ENCODE results near the gene MAP3K19. TPM values are rescaled to one million over a fixed set of nuclear protein-coding genes. Genes with fewer than 3 reads are reported as not detected.
A peak's percentile ranks its signal among the peaks of the same experiment; 100 is the strongest.

Gene MAP3K19
- total and polyA plus RNA-seq, 11 donors, result not detected

DNA sequence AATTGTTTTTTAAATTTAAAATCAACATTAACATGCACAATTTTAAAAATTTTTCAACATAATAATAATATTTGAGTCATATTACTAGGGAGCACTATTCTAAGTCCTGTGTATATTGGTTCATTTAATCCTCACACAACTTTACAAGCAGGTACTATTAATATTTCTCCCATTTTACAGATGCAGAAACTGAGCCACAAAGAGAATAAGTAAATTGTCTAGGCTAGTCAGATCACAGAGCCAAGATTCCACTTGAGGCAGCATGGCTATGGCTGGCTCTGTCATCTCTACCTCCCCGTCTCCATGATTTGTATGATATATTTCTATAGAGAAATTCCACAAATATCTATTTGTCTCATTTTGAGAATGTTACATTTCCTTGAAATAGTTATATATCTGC is 113.5 kb downstream of the MAP3K19 start:
- H3K27me3 ChIP-seq, result no peaks in the 10 kb centered on the region
- no peak for ATAC-seq
- H3K36me3 ChIP-seq, result peaks cover 0 to 35% (median 24%) of the 10 kb centered on the region in 9 donors
- no peaks in the 10 kb centered on the region for H3K9me3 ChIP-seq
- H3K4me1 ChIP-seq, result peaks cover 7 to 71% (median 48%) of the 10 kb centered on the region in 12 donors
- WGBS, 4 donors, result 91 to 100% (median 94%) methylated on average over 1 of the region's 1 CpG
- DNase-seq, result no peak
- intact Hi-C loops (cut with DNase I), result no loop called here
- no peak overlapping the region for H3K27ac ChIP-seq
- H3K4me3 ChIP-seq, result no peak overlapping the region
- TF ChIP-seq, protein P1, sequence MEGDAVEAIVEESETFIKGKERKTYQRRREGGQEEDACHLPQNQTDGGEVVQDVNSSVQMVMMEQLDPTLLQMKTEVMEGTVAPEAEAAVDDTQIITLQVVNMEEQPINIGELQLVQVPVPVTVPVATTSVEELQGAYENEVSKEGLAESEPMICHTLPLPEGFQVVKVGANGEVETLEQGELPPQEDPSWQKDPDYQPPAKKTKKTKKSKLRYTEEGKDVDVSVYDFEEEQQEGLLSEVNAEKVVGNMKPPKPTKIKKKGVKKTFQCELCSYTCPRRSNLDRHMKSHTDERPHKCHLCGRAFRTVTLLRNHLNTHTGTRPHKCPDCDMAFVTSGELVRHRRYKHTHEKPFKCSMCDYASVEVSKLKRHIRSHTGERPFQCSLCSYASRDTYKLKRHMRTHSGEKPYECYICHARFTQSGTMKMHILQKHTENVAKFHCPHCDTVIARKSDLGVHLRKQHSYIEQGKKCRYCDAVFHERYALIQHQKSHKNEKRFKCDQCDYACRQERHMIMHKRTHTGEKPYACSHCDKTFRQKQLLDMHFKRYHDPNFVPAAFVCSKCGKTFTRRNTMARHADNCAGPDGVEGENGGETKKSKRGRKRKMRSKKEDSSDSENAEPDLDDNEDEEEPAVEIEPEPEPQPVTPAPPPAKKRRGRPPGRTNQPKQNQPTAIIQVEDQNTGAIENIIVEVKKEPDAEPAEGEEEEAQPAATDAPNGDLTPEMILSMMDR (IDR thresholded peaks at IDR 0.05), result no peak
- no peak for TF ChIP-seq POLR2A (IDR thresholded peaks at IDR 0.05)

DNA sequence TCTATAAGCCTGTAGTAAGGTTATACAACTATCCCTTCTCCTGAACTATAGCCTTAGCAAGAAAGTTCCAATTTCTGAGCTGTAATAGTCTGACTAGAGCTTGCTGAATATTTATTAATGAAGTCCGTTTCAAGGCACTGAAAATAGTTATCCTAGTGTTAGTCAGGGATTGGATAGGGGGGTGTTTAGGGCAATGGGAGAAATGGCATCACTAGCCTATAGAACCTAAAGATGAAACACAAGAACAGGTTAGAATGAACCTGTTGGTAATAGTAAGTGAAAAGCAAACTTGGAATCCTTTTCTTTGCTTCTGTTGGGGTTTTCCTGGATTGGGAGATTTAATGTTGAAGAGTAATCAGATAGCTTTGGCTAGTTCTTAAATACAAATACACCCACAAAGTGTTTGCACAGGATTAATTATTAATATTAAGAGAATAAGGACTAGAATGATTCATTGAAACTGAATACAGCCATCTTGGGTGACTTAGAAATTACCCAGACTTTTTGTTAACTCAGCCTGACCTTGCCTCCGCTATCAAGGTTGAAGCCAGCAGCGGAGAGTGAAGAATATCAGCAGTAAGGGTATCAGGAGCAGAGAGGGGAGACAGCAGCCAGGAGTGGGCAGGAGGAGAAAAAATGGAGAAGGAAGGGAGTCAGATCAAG is 114.3 kb downstream of the MAP3K19 start:
- Histone ChIP-seq H3K4me1 (peaks cover 7 to 73% (median 49%) of the 10 kb centered on the region in 12 donors), H3K36me3 (peaks cover 0 to 27% (median 17%) of the 10 kb centered on the region in 9 donors), H3K27ac (no peak overlapping the region), H3K9me3 (no peaks in the 10 kb centered on the region), H3K4me3 (no peak overlapping the region), H3K27me3 (no peaks in the 10 kb centered on the region)
- no peak for TF ChIP-seq POLR2A (IDR thresholded peaks at IDR 0.05)
- TF ChIP-seq, protein P1 (IDR thresholded peaks at IDR 0.05), result no peak
- DNase-seq, result no peak
- 69 to 75% (median 72%) methylated on average over 3 of the region's 3 CpGs for WGBS, 4 donors
- intact Hi-C loops (cut with DNase I), result no loop called here
- ATAC-seq, result no peak

DNA sequence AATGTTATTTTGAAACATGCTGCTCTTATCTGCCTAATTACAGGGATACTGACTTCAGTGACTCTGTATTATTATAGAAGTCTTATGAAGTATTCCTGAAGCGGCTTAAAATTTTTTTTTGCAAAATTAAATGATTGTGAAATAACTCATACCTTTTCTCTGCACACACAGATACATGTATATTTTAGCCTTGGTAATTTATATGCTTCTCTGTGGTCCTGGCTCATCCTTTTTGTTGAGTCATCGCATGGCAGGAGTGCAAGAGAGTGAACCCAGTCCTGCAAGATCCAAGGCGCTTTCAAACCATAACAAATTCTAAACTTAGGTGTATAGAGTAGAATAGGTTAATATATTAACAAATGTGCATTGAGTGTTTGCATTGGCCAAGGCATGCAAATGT is 120.1 kb downstream of the MAP3K19 start:
- Histone ChIP-seq H3K36me3 (peaks cover 0 to 28% (median 6%) of the 10 kb centered on the region in 9 donors), H3K27me3 (no peaks in the 10 kb centered on the region), H3K9me3 (no peaks in the 10 kb centered on the region), H3K4me1 (peaks cover 3 to 81% (median 56%) of the 10 kb centered on the region in 12 donors), H3K4me3 (no peak overlapping the region), H3K27ac (no peak overlapping the region)
- no peak for DNase-seq
- peak in 3 of 4 donors; percentile 32 to 52 (median 45) for ATAC-seq
- intact Hi-C loops (cut with DNase I), result no loop called here
- WGBS, 4 donors, result 84 to 93% (median 92%) methylated on average over 3 of the region's 3 CpGs
- TF ChIP-seq, protein P1 (IDR thresholded peaks at IDR 0.05), result no peak
- no peak for TF ChIP-seq POLR2A (IDR thresholded peaks at IDR 0.05)

DNA sequence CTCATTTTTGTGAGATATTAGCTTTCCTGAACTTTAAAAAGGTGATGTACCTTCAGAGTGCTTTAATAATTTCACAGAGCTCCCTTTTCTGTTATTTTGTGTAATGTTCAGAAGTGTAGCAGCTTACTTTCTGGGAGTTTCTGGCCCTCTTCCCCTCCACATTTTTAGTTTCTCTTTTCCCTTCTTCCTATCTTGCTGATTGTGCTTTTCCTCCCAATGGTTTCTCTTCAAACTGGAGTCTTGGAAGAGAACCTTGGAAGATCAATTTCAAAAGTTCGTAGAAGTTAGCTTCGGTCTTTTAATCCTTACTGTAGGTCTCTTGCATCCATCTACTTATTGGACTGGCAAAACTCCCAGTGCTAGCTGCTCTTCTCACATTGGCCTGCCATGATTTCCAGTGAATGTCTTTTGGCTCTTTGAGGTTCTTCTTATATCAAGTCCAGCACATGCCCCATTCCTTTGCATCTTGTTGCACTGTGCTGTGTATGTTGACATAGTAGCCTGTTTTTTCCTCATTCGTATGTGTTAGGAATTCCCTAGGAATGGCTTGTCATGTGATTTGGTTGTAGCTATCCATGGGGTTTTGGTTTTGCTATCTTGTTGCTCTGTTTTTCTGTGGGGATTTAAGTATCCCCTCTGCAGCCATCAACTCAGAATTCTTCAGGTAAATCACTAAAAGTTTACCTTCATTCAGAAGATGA is 120.9 kb downstream of the MAP3K19 start:
- H3K27ac ChIP-seq, result peak overlapping the region in 2 of 12 donors; percentile 2 to 47
- WGBS, 4 donors, result 67 to 75% (median 69%) methylated on average over 3 of the region's 3 CpGs
- no peak overlapping the region for H3K4me3 ChIP-seq
- DNase-seq (no peak), ATAC-seq (no peak)
- peaks cover 0 to 28% (median 5%) of the 10 kb centered on the region in 9 donors for H3K36me3 ChIP-seq
- TF ChIP-seq, protein P1 (IDR thresholded peaks at IDR 0.05), result no peak
- TF ChIP-seq POLR2A (IDR thresholded peaks at IDR 0.05), result no peak
- peaks cover 3 to 81% (median 63%) of the 10 kb centered on the region in 12 donors for H3K4me1 ChIP-seq
- intact Hi-C loops (cut with DNase I), result no loop called here
- no peaks in the 10 kb centered on the region for H3K9me3 ChIP-seq
- H3K27me3 ChIP-seq, result no peaks in the 10 kb centered on the region

All from heart left ventricle (tissue), 16 donors.